Stimulated activated CD8-positive, alpha-beta memory T cell treated with anti-CD3 and anti-CD28 coated beads, Interleukin-7, amount 100 ng/mL, for 24 hours (primary cell): Measurements from ENCODE around the gene PBRM1.

Experiments used
- DNase-seq: peaks from one replicate; pipeline ENCODE4 v3.0.0-alpha.2; 2020; ENCODE audit warnings: low read depth

PBRM1 gene

GRCh38 chr3:52670621-52671521, 14.8 kb downstream of the PBRM1 start:
- DNase-seq, result no peak

DNA sequence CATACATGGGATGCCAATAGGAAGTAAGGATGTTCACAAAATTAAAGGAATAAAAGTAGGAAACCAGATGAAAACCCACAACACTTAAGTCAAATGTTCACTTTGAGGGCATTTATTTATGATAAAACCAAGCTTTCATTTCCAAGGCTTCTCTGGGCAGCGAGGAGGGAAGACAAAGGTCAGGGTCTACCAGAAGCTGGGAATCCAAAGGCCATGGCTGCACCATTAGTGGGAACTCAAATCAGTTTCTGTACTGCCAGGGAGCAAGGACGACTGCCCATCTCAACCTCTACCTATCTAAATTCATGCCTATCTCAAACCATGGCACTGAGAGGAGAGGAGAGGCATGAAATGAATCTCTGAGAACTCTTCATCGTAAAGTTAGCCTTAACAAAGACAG, 22.6 kb downstream of the PBRM1 start:
- DNase-seq, result no peak

DNA sequence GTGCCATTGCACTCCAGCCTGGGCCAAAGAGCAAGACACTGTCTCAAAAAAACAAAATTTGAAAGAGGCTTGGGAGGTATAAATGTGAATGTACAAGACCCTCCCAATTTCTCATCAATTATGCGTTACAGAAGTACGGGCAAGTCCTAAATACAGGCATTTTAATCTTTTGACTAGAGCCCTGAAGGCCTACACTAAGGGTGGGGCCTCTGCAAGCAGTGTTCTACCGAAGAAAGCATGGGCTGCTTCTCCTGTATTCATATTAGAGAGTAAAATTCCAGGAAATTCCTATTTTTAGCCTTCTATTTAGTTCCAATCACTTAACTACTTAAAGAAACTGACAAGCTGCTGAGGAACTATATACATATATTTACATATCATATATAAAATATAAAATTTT, 25.7 kb downstream of the PBRM1 start:
- no peak for DNase-seq

- DNase-seq, result no peak
Observed at GRCh38 chr3:52655895-52656294, 29.8 kb downstream of the PBRM1 start.

- no peak for DNase-seq
Observed at GRCh38 chr3:52651592-52651991, 34.1 kb downstream of the PBRM1 start.

DNA sequence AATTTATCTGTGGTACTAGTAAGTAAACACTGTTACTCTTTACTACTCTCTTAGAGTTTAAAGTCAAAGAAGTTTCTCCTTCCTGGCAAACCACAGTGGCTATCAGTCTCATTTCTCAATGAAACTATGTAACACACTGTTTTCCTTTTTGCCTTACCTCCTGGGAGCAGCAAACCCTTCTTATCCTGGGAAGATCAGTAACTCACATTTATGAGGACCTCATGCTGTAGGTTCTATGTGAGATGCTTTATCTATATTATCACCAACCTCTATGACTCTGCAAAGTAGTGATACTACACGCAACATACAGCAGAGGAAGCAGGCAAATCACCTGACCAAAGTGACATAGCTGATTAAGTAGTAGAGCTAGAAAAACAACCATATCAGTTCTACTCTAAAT, 35.3 kb downstream of the PBRM1 start:
- no peak for DNase-seq

GRCh38 chr3:52649461-52650210, 36.1 kb downstream of the PBRM1 start:
- no peak for DNase-seq

- DNase-seq, result no peak
Observed at GRCh38 chr3:52645549-52645948, 40.2 kb downstream of the PBRM1 start.

GRCh38 chr3:52636673-52637072, 49.0 kb downstream of the PBRM1 start:
- DNase-seq, result no peak

GRCh38 chr3:52633786-52634185, 51.9 kb downstream of the PBRM1 start:
- DNase-seq, result no peak

GRCh38 chr3:52625041-52625440, 60.7 kb downstream of the PBRM1 start:
- DNase-seq, result no peak

DNA sequence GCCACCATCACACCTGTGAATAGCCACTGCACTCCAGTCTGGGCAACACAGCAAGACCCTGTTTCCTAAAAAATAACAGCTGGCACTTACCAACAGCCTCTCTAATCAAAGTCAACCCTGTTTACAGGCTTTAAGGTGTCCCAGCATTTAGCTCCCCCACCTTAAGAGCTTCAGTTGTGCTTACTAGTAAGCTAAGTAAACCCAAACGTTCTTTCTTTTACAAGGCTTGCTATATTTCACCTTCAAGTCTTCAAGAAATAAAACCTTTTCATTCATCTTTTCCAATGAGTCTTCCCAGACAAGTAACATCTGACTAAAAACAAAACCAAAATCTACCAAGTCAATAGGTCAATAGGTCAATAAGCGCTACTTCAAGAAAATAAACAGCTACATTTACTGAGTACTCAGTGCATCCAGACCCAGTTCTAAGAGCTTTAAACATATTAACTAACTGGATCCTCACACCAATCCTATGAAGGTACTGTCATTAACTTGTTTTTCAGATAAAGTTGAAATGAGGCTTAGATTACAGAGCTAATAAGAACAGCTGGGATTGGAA, 62.4 kb downstream of the PBRM1 start:
- DNase-seq, result no peak

- no peak for DNase-seq
Observed at GRCh38 chr3:52620580-52620979, 65.1 kb downstream of the PBRM1 start.

DNA sequence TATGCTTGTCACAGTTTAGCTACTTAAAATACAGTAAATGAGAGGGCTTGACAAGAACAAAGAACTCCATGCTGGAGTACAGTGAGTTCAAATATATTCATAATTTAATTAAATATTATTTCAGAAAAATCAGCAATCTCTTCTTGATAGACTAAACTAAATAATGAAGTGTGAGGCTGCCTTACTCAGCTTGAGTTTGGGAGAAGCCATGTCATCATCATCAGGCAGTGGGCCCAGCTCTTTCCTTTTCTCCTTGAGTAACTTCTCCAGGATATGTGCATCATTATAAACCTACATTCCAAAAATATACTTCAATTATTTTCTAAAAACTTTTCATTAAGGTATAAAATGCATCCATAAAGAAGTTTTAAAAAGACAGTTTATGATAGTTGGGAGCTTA, 70.5 kb downstream of the PBRM1 start:
- no peak for DNase-seq

DNA sequence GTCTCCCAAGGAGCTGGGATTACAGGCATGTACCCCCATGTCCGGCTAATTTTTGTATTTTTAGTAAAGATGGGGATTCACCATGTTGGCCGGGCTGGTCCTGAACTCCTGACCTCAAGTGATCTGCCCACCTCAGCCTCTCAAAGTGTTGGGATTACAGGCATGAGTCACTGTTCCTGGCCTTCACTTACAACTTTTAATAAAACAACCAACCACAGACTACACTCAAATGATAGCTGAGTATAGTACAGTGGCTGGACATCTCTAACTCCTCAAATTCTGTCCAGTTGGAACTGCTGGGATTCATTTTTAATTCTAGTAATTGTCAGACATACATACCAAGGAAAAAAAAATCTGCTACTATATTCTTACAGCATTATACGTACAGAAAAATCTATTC, 71.0 kb downstream of the PBRM1 start:
- DNase-seq, result no peak

- no peak for DNase-seq
Observed at GRCh38 chr3:52609316-52609815, 76.3 kb downstream of the PBRM1 start.

- no peak for DNase-seq
Observed at GRCh38 chr3:52608337-52608736, 77.4 kb downstream of the PBRM1 start.

GRCh38 chr3:52606373-52607085, 79.2 kb downstream of the PBRM1 start:
- no peak for DNase-seq

- DNase-seq, result no peak
Observed at GRCh38 chr3:52600258-52600657, 85.5 kb downstream of the PBRM1 start.

DNA sequence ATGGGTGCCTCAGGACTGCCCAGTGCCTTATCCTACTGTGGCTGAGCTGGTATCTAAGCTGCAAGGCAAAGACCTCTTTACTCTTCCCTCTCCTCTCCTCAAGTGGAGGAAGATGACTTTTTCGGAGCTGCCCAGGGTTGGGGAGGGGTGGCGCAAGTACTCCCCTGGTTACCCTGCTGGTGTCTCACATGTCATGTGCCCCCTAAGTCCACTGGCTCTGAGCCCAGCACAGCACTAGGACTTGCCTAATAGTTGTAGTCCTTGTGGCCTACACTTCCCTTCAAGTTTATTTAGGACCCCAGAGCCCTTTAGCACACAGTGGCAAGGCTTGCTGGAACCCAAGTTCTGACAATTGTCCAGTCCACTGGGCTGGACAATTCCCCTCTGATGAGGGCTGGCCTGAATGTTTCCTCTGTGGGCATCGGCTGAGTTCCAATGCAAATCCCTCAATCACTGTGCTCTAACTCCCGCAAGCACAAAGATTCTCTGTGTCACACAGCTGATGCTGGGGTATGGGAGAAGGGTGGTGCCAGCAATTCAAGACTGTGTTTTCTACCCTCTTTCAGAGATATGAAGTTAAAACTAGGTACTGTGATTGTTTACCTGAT, 89.0 kb downstream of the PBRM1 start:
- no peak for DNase-seq

DNA sequence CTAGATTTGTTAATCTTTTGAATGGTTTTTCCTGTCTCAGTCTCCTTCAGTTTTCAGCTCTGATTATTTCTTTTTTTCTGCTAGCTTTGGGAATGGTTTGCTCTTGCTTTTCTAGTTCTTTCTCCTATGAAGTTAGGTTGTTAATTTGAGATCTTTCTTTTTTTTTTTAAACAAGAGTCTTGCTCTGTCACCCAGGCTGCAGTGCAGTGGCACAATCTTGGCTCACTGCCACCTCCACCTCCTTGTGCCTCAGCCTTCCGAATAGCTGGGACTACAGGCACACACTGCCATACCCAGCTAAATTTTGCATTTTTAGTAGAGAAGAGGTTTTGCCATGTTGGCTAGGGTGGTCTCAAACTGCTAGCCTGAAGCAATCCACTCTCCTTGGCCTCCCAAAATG, 92.6 kb downstream of the PBRM1 start:
- DNase-seq, result no peak
